ENCODE measurements around the gene WDR87. TPM values are rescaled to one million over a fixed set of nuclear protein-coding genes. Genes with fewer than 3 reads are reported as not detected.

Gene WDR87
- not detected in 2 replicates for total RNA-seq

GRCh38 chr19:37905946-37906868 is at the start of gene WDR87:
TSS of gene WDR87 (minus strand) at chr19:37906594. CDS start at chr19:37898239, 8,355 bp downstream.

GRCh38 chr19:37906869-37907734 is 708 bp upstream of the WDR87 start, which contains the start of gene SIPA1L3:
TSS of gene SIPA1L3 (plus strand) at chr19:37907208. CDS start at chr19:38081566, 174,358 bp downstream.

Other genes starting within 250 kb of the WDR87 start
- gene ZNF607, start 186.8 kb downstream of the WDR87 start, total RNA-seq = 1.4 and 4.3 TPM in 2 replicates
- gene ZNF573, start 127.0 kb downstream of the WDR87 start, total RNA-seq = 3.0 and 5.1 TPM in 2 replicates
- 23.6 and 27.4 TPM in 2 replicates for gene SIPA1L3, start 614 bp upstream of the WDR87 start, total RNA-seq

All from mammary microvascular endothelial cell (primary cell).